Keratinocyte (primary cell): ENCODE results near the gene GAD2. TPM values are rescaled to one million over a fixed set of nuclear protein-coding genes. Genes with fewer than 3 reads are reported as not detected.
"Not testable (repeated sequence)": the region's sequence is repeated elsewhere in the genome, so short reads cannot be mapped to it uniquely, and the experiment has no call there.

Source experiments
- DNase-seq: peaks from one replicate; pipeline ENCODE4 v3.0.0-alpha.2; 2011; ENCODE audit warnings: low read depth, missing footprints, low spot score
- FAIRE-seq: peaks from 2 replicates; lab custom pipeline; 2011; peaks lifted over from hg19 to GRCh38; lab: Jason Lieb, UNC
- H2AFZ ChIP-seq: 2 replicates; pipeline ENCODE4 v1.6.0; 2012; ENCODE audit warnings: low read length, control low read depth, inconsistent platforms; ENCODE audit not compliant: control insufficient read depth
- H3K27ac ChIP-seq: 2 replicates; pipeline ENCODE4 v1.5.1; 2011; ENCODE audit warnings: low read length; ENCODE audit not compliant: control insufficient read depth, insufficient read depth
- H3K27me3 ChIP-seq: 3 replicates; pipeline ENCODE4 v1.6.0; 2011; ENCODE audit warnings: low read length; ENCODE audit not compliant: control insufficient read depth, insufficient read depth; ENCODE audit errors: extremely low read depth
- H3K36me3 ChIP-seq, 2 experiments: 2 replicates in 1 of 2; 3 replicates in 1 of 2; pipeline ENCODE4 v1.5.1; 2011; ENCODE audit warnings: low read length in 2 of 2, mild to moderate bottlenecking in 1 of 2; ENCODE audit not compliant: control insufficient read depth in 2 of 2, insufficient read depth in 2 of 2; ENCODE audit errors: extremely low read depth in 1 of 2
- H3K4me1 ChIP-seq: 3 replicates; pipeline ENCODE4 v1.5.1; 2011; ENCODE audit warnings: low read length; ENCODE audit not compliant: control insufficient read depth, insufficient read depth; ENCODE audit errors: extremely low read depth
- H3K4me2 ChIP-seq: 3 replicates; pipeline ENCODE4 v1.6.0; 2011; ENCODE audit warnings: low read depth, low read length; ENCODE audit not compliant: control insufficient read depth, insufficient read depth; ENCODE audit errors: extremely low read depth
- H3K4me3 ChIP-seq, 3 experiments: fragments of 200-600 bp in 1 of 3; sonication (generic) in 1 of 3; 2 replicates in 2 of 3; 3 replicates in 1 of 3; pipeline ENCODE4 v1.5.1; 2011 to 2016; ENCODE audit warnings: low read length in 3 of 3, mild to moderate bottlenecking in 3 of 3, control low read depth in 2 of 3, inconsistent platforms in 1 of 3, low read depth in 1 of 3, mixed read lengths in 1 of 3, mixed run types in 1 of 3, moderate library complexity in 1 of 3; ENCODE audit not compliant: control insufficient read depth in 2 of 3, insufficient read depth in 2 of 3; ENCODE audit errors: extremely low read depth in 1 of 3
- H3K79me2 ChIP-seq: 2 replicates; pipeline ENCODE4 v1.6.0; 2012; ENCODE audit warnings: low read length; ENCODE audit not compliant: control insufficient read depth, insufficient read depth
- H3K9ac ChIP-seq: 3 replicates; pipeline ENCODE4 v1.6.0; 2011; ENCODE audit warnings: low read length; ENCODE audit not compliant: control insufficient read depth, insufficient read depth; ENCODE audit errors: extremely low read depth
- H3K9me1 ChIP-seq: 3 replicates; pipeline ENCODE4 v1.6.0; 2011; ENCODE audit warnings: low read length; ENCODE audit not compliant: control insufficient read depth, insufficient read depth; ENCODE audit errors: extremely low read depth
- H3K9me3 ChIP-seq: 2 replicates; pipeline ENCODE4 v1.5.1; 2012; ENCODE audit warnings: low read depth, low read length; ENCODE audit not compliant: control insufficient read depth
- H4K20me1 ChIP-seq: 3 replicates; pipeline ENCODE4 v1.6.0; 2011; ENCODE audit warnings: low read length; ENCODE audit not compliant: control insufficient read depth, insufficient read depth; ENCODE audit errors: extremely low read depth
- CTCF ChIP-seq, 3 experiments: IDR thresholded peaks in 1 of 3; conservative IDR thresholded peaks in 1 of 3; optimal IDR thresholded peaks in 1 of 3; 2 replicates in 2 of 3; 3 replicates in 1 of 3; pipeline versions ENCODE3 to v1.5.1; 2011; ENCODE audit warnings: low read length in 3 of 3, mild to moderate bottlenecking in 3 of 3, moderate library complexity in 2 of 3, control low read depth in 1 of 3, inconsistent platforms in 1 of 3; ENCODE audit not compliant: insufficient read depth in 2 of 3; ENCODE audit errors: extremely low read depth in 1 of 3
- EZH2 ChIP-seq: IDR thresholded peaks from one replicate; pipeline ENCODE4 v1.6.1; 2012; ENCODE audit warnings: inconsistent platforms, mild to moderate bottlenecking, low read length, moderate library complexity
- dilution Hi-C: fragments of 300-500 bp; cut with MboI; formaldehyde crosslinking; loops from one replicate; pipeline ENCODE4 v1.7.0; 2020; ENCODE audit warnings: low sequenced_read_pairs; ENCODE audit not compliant: extremely low pct_ligation_motif_present
- polyA plus RNA-seq, 5 experiments: library from polyadenylated mRNA; depleted of rRNA in 3 of 5; stranded (reverse) in 3 of 5; stranded (forward) in 1 of 5; unstranded in 1 of 5; fragments of >200 nt; gene quantifications; 1 replicate in 1 of 5; 2 replicates in 3 of 5; 3 replicates in 1 of 5; pipeline versions ENCODE4 v1.2.1 to v1.2.3, GENCODE V29; 2011 to 2012; ENCODE audit warnings: missing spikeins in 2 of 5, low read depth in 1 of 5, low replicate concordance in 1 of 5

GAD2 gene
- polyA plus RNA-seq, 1 donor (not counting 4 experiments of a cell fraction or from before 2014, with no cell fraction given): not detected

- DNase-seq (no peak), FAIRE-seq (no peak)
- no peak overlapping the region for H2AFZ ChIP-seq
- H3K4me1 ChIP-seq: no peaks in the 10 kb centered on the region
- no peaks in the 10 kb centered on the region for H3K79me2 ChIP-seq
- H3K9me1 ChIP-seq: no peaks in the 10 kb centered on the region
- no peaks in the 10 kb centered on the region for H3K27me3 ChIP-seq
- no peak overlapping the region for H3K4me3 ChIP-seq
- no peak for TF ChIP-seq CTCF (optimal IDR thresholded peaks at IDR 0.05 in 1 of 3, IDR thresholded peaks at IDR 0.05 in 1 of 3, conservative IDR thresholded peaks at IDR 0.05 in 1 of 3; ENCODE audit: extremely low read depth in 1 of 3, insufficient read depth in 2 of 3, low read length in 3 of 3)
- TF ChIP-seq EZH2: no peak
- no peak overlapping the region for H3K9ac ChIP-seq
- H3K36me3 ChIP-seq: no peaks in the 10 kb centered on the region
- dilution Hi-C loops: no loop called here
- no peaks in the 10 kb centered on the region for H3K9me3 ChIP-seq
- H3K27ac ChIP-seq: no peak overlapping the region
- H4K20me1 ChIP-seq: no peaks in the 10 kb centered on the region
- no peak overlapping the region for H3K4me2 ChIP-seq
Observed at GRCh38 chr10:26336979-26337378, 120.4 kb downstream of the GAD2 start.

GRCh38 chr10:26341701-26342100, 125.1 kb downstream of the GAD2 start:
- Histone ChIP-seq H3K4me2 (no peak overlapping the region), H3K4me1 (no peaks in the 10 kb centered on the region), H3K4me3 (no peak overlapping the region), H3K79me2 (no peaks in the 10 kb centered on the region), H3K27ac (no peak overlapping the region), H4K20me1 (no peaks in the 10 kb centered on the region), H3K27me3 (no peaks in the 10 kb centered on the region), H3K9me1 (no peaks in the 10 kb centered on the region), H3K9me3 (no peaks in the 10 kb centered on the region), H3K36me3 (no peaks in the 10 kb centered on the region), H3K9ac (no peak overlapping the region), H2AFZ (no peak overlapping the region)
- DNase-seq: no peak
- dilution Hi-C loops: no loop called here
- FAIRE-seq: no peak
- TF ChIP-seq CTCF (optimal IDR thresholded peaks at IDR 0.05 in 1 of 3, IDR thresholded peaks at IDR 0.05 in 1 of 3, conservative IDR thresholded peaks at IDR 0.05 in 1 of 3; ENCODE audit: extremely low read depth in 1 of 3, insufficient read depth in 2 of 3, low read length in 3 of 3) (no peak), EZH2 (no peak)

- H3K9me1 ChIP-seq, H3K4me3 ChIP-seq, H3K4me1 ChIP-seq, H3K36me3 ChIP-seq, H4K20me1 ChIP-seq, H3K79me2 ChIP-seq, H3K4me2 ChIP-seq, dilution Hi-C loops, FAIRE-seq, H3K9me3 ChIP-seq, DNase-seq, H3K9ac ChIP-seq, H3K27ac ChIP-seq, H3K27me3 ChIP-seq, H2AFZ ChIP-seq: not testable (repeated sequence)
Observed at GRCh38 chr10:26348821-26349417, 132.3 kb downstream of the GAD2 start.
